Hepatocyte (in vitro differentiated cells): ENCODE measurements around the gene RAB11B. TPM values are rescaled to one million over a fixed set of nuclear protein-coding genes. Genes with fewer than 3 reads are reported as not detected.

Experiments used
- DNase-seq: peaks from one replicate; pipeline ENCODE4 v3.0.0-alpha.2; 2016; ENCODE audit warnings: low spot score
- H2AFZ ChIP-seq: fragments of 200-600 bp; sonication (generic); 2 replicates; pipeline ENCODE4 v1.6.0; 2016; ENCODE audit warnings: antibody characterized with exemption, mild to moderate bottlenecking
- H3K27ac ChIP-seq: fragments of 200-600 bp; sonication (generic); 2 replicates; pipeline ENCODE4 v1.5.1; 2016; ENCODE audit warnings: mild to moderate bottlenecking
- H3K27me3 ChIP-seq: fragments of 200-600 bp; sonication (generic); 2 replicates; pipeline ENCODE4 v1.6.1; 2016
- H3K36me3 ChIP-seq: fragments of 200-600 bp; sonication (generic); replicated peaks from 2 replicates; pipeline ENCODE4 v1.5.1; 2016; ENCODE audit warnings: low read depth; ENCODE audit not compliant: insufficient read depth
- H3K4me1 ChIP-seq: fragments of 200-600 bp; sonication (generic); 2 replicates; pipeline ENCODE4 v1.5.1; 2016; ENCODE audit warnings: mild to moderate bottlenecking, moderate library complexity; ENCODE audit not compliant: insufficient read depth
- H3K4me2 ChIP-seq: fragments of 200-600 bp; sonication (generic); 2 replicates; pipeline ENCODE4 v1.6.0; 2016
- H3K4me3 ChIP-seq: fragments of 200-600 bp; sonication (generic); 2 replicates; pipeline ENCODE4 v1.5.1; 2016; ENCODE audit warnings: mild to moderate bottlenecking
- H3K79me2 ChIP-seq: fragments of 200-600 bp; sonication (generic); 2 replicates; pipeline ENCODE4 v1.6.0; 2017; ENCODE audit warnings: mild to moderate bottlenecking
- H3K9me2 ChIP-seq: fragments of 200-600 bp; sonication (generic); replicated peaks from 2 replicates; pipeline ENCODE4 v1.6.0; 2017; ENCODE audit warnings: mild to moderate bottlenecking; ENCODE audit not compliant: insufficient read depth
- H3K9me3 ChIP-seq: fragments of 200-600 bp; sonication (generic); 2 replicates; pipeline ENCODE4 v1.5.1; 2016; ENCODE audit warnings: low read depth, mild to moderate bottlenecking
- H4K20me1 ChIP-seq: fragments of 200-600 bp; sonication (generic); 2 replicates; pipeline ENCODE4 v1.6.0; 2016; ENCODE audit warnings: mild to moderate bottlenecking; ENCODE audit not compliant: insufficient read depth, poor library complexity, severe bottlenecking
- EZH2 ChIP-seq: fragments of 200-600 bp; sonication (generic); IDR thresholded peaks from 2 replicates; pipeline ENCODE4 v1.6.1; 2016; ENCODE audit warnings: antibody characterized with exemption, mild to moderate bottlenecking, borderline replicate concordance
- EZH2phosphoT487 ChIP-seq: fragments of 200-600 bp; sonication (generic); IDR thresholded peaks from one replicate; pipeline ENCODE4 v1.6.1; 2018; ENCODE audit warnings: antibody characterized with exemption, mild to moderate bottlenecking, low read depth, moderate library complexity; ENCODE audit not compliant: unreplicated experiment, severe bottlenecking
- WGBS: methylation state at CpG from one replicate; pipeline ENCODE4 v1.1.6; 2016; ENCODE audit warnings: low lambda C conversion rate; ENCODE audit errors: missing lambda C conversion rate; 5-methylcytosine and 5-hydroxymethylcytosine counted together
- polyA plus RNA-seq: library from polyadenylated mRNA; unstranded; fragments of >200 nt; fragmentation: Nextera tagmentation; extraction: Ambion mirVana; gene quantifications from 2 replicates; pipeline ENCODE4 v1.2.1, GENCODE V29; 2016
- total RNA-seq: library from RNA; depleted of rRNA; stranded (reverse); fragments of >200 nt; gene quantifications from 2 replicates; pipeline ENCODE4 v1.2.3, GENCODE V29; 2014
- TF ChIP-seq, protein P1 (sequence below): fragments of 200-600 bp; sonication (generic); IDR thresholded peaks from 2 replicates; pipeline ENCODE4 v1.5.1; 2016; ENCODE audit warnings: antibody characterized with exemption, mild to moderate bottlenecking; ENCODE audit not compliant: poor library complexity

Gene RAB11B
- total and polyA plus RNA-seq, 2 experiments from 2014 or later, result 47.1 to 174 TPM

DNA sequence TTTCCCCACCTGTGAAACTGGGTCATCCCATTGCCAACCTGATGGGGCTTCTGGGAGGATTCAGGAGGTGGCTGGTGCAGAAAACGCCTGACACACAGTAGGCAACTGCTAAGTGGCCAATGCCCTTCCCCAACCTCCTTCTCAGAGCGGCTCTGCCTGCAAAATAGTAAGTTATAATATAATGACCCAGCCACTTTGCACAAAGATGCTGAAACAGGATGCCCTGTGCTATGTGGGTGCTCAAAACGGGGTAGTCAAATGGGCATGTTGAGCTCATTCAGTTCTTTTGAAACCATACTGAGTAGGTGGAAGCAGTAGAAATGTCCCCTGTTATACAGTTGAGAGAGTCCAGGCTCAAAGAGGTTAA lies 23.5 kb downstream of the RAB11B start:
- no peak for DNase-seq
- Histone ChIP-seq H3K27me3 (no peaks in the 10 kb centered on the region), H3K27ac (no peak overlapping the region), H3K4me3 (peak overlapping the region; percentile 18), H4K20me1 (no peaks in the 10 kb centered on the region), H3K4me1 (peaks cover 3% of the 10 kb centered on the region), H3K36me3 (no peaks in the 10 kb centered on the region), H3K4me2 (peak overlapping the region; percentile 82), H2AFZ (peak overlapping the region; percentile 35), H3K9me3 (no peaks in the 10 kb centered on the region), H3K79me2 (no peaks in the 10 kb centered on the region), H3K9me2 (no peaks in the 10 kb centered on the region)
- WGBS, result 36% methylated on average over 3 of the region's 3 CpGs
- TF ChIP-seq EZH2phosphoT487, result no peak
- TF ChIP-seq, protein P1, sequence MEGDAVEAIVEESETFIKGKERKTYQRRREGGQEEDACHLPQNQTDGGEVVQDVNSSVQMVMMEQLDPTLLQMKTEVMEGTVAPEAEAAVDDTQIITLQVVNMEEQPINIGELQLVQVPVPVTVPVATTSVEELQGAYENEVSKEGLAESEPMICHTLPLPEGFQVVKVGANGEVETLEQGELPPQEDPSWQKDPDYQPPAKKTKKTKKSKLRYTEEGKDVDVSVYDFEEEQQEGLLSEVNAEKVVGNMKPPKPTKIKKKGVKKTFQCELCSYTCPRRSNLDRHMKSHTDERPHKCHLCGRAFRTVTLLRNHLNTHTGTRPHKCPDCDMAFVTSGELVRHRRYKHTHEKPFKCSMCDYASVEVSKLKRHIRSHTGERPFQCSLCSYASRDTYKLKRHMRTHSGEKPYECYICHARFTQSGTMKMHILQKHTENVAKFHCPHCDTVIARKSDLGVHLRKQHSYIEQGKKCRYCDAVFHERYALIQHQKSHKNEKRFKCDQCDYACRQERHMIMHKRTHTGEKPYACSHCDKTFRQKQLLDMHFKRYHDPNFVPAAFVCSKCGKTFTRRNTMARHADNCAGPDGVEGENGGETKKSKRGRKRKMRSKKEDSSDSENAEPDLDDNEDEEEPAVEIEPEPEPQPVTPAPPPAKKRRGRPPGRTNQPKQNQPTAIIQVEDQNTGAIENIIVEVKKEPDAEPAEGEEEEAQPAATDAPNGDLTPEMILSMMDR, result no peak
- TF ChIP-seq EZH2, result no peak

DNA sequence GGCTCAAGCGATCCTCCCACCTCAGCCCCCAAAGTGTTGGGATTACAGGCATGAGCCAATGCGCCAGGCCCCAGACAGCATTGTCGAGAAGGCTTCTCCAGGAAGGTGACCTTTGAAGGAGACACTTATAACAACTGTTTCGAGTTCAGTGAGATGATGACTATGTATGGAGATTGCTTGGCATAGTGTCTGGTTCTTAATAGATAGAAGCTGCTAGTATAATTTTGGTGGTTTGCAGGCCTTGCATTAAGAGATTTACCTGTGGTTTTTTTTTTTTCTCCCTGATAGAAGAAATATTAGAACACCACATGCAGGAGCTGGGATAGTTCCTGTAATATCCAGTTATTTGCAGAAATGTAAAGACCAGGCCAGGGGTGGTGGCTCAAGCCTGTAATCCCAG lies 26.6 kb downstream of the RAB11B start:
- Histone ChIP-seq H3K36me3 (no peaks in the 10 kb centered on the region), H3K4me1 (peaks cover 3% of the 10 kb centered on the region), H3K9me2 (no peaks in the 10 kb centered on the region), H3K27ac (no peak overlapping the region), H3K4me3 (no peak overlapping the region), H2AFZ (no peak overlapping the region), H3K9me3 (no peaks in the 10 kb centered on the region), H3K79me2 (no peaks in the 10 kb centered on the region), H3K4me2 (no peak overlapping the region), H3K27me3 (no peaks in the 10 kb centered on the region), H4K20me1 (no peaks in the 10 kb centered on the region)
- no peak for DNase-seq
- TF ChIP-seq EZH2 (no peak), EZH2phosphoT487 (no peak)
- TF ChIP-seq, protein P1, result no peak
- 91% methylated on average over 4 of the region's 4 CpGs for WGBS

DNA sequence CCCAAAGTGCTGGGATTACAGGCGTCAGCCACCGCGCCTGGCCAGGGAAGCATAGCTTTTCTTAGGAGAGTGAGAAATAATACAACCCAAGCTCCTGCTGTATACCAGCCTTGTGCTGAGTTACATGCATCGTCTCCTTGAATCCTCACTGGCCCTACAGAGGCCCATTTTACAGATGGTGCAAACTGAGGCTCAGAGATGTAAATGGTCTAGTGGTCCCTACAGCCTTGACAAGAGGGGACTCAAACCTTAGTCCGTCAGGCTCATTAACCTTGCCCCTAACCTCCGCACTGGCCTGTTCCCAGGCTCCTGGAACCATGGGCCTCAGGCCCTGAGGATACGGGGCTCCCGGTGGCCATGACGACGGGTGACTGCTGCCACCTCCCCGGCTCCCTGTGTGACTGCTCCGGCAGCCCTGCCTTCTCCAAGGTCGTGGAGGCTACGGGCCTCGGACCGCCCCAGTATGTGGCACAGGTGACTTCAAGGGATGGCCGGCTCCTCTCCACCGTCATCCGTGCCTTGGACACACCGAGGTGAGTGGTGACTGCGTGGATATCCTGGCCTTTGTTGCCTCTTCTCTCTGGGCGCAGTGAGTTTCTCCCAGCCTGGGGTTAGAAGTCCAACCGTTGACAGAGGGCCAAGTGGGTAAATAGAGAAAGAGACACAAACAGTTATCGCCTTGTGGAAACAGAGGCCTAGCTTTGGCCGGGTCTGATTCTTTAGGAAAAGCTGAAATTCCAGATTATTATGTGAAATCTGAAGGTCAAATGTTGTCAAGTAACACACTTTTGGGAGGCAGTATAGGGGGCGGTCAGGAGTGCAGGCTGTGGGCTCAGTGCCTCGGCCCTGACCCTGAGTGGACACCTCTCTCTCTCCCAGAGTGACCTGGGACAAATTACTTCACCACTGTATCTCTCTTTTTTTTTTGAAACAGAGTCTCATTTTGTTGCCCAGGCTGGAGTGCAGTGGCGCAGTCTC lies 31.6 kb downstream of the RAB11B start:
- no peak overlapping the region for H2AFZ ChIP-seq
- WGBS, result 81% methylated on average over 28 of the region's 28 CpGs
- H3K4me1 ChIP-seq, result peaks cover 11% of the 10 kb centered on the region

More for the DNA sequence above, 31.6 kb downstream of the RAB11B start:
- Histone ChIP-seq H3K27ac (peak overlapping the region; percentile 48), H4K20me1 (no peaks in the 10 kb centered on the region), H3K4me3 (no peak overlapping the region), H3K79me2 (no peaks in the 10 kb centered on the region), H3K9me2 (no peaks in the 10 kb centered on the region), H3K27me3 (no peaks in the 10 kb centered on the region), H3K4me2 (no peak overlapping the region), H3K36me3 (no peaks in the 10 kb centered on the region), H3K9me3 (no peaks in the 10 kb centered on the region)
- peak; percentile 23 for DNase-seq
- TF ChIP-seq, protein P1, result no peak
- TF ChIP-seq EZH2 (no peak), EZH2phosphoT487 (no peak)
